Muscle of leg (tissue), 11 donors: Measurements from ENCODE around the gene MTG1. TPM values are rescaled to one million over a fixed set of nuclear protein-coding genes. Genes with fewer than 3 reads are reported as not detected.

Source experiments
- DNase-seq: peaks from one replicate; pipeline ENCODE4 v3.0.0; 2013
- H3K27ac ChIP-seq: one replicate; pipeline ENCODE4 v1.5.1; 2013; ENCODE audit warnings: mild to moderate bottlenecking, low read length, control low read depth
- H3K27me3 ChIP-seq: one replicate; pipeline ENCODE4 v1.6.1; 2013; ENCODE audit warnings: low read length; ENCODE audit not compliant: control insufficient read depth, insufficient read depth
- H3K36me3 ChIP-seq: one replicate; pipeline ENCODE4 v1.6.1; 2013; ENCODE audit warnings: low read length; ENCODE audit not compliant: control insufficient read depth, insufficient read depth
- H3K4me1 ChIP-seq: one replicate; pipeline ENCODE4 v1.6.1; 2013; ENCODE audit warnings: low read length; ENCODE audit not compliant: control insufficient read depth, insufficient read depth
- H3K4me3 ChIP-seq: one replicate; pipeline ENCODE4 v1.5.1; 2013; ENCODE audit warnings: low read length, control low read depth
- H3K9me3 ChIP-seq: replicated peaks from 2 replicates; pipeline ENCODE4 v1.6.1; 2013; ENCODE audit warnings: low read depth, low read length; ENCODE audit not compliant: control insufficient read depth
- WGBS: methylation state at CpG from one replicate; pipeline ENCODE4 v1.1.5; 2013; ENCODE audit warnings: missing lambda C conversion rate; ENCODE audit not compliant: insufficient coverage; 5-methylcytosine and 5-hydroxymethylcytosine counted together
- polyA plus RNA-seq, 8 donors: library from polyadenylated mRNA; unstranded; fragments of 120-200 nt; gene quantifications; one replicate each; pipeline versions ENCODE4 v1.2.1 to v1.2.3, GENCODE V29; 2013; ENCODE audit warnings: inconsistent platforms in 1 of 8, low replicate concordance in 1 of 8; ENCODE audit not compliant: insufficient read length in 8 of 8, insufficient read depth in 1 of 8
- total RNA-seq: library from RNA; stranded (reverse); fragments of 120-200 nt; gene quantifications from one replicate; pipeline ENCODE4 v1.2.4, GENCODE V29; 2013

The MTG1 gene
- total and polyA plus RNA-seq, 9 donors: 22.7 to 52.3 (median 40.4) TPM

GRCh38 chr10:133351408-133352318 is 42.3 kb upstream of the MTG1 start:
- peaks cover 12% of the 10 kb centered on the region for H3K27me3 ChIP-seq
- H3K4me3 ChIP-seq: no peak overlapping the region
- H3K27ac ChIP-seq: no peak overlapping the region
- H3K9me3 ChIP-seq: no peaks in the 10 kb centered on the region
- WGBS: 47% methylated on average over 21 of the region's 24 CpGs
- DNase-seq: no peak
- peaks cover 7% of the 10 kb centered on the region for H3K4me1 ChIP-seq
- no peaks in the 10 kb centered on the region for H3K36me3 ChIP-seq

GRCh38 chr10:133353202-133353959 is 40.6 kb upstream of the MTG1 start:
- Histone ChIP-seq H3K27ac (no peak overlapping the region), H3K4me1 (peaks cover 13% of the 10 kb centered on the region), H3K9me3 (no peaks in the 10 kb centered on the region), H3K4me3 (no peak overlapping the region), H3K36me3 (no peaks in the 10 kb centered on the region), H3K27me3 (peaks cover 4% of the 10 kb centered on the region)
- DNase-seq: no peak
- WGBS: 75% methylated on average over 15 of the region's 16 CpGs

- H3K4me1 ChIP-seq: peaks cover 13% of the 10 kb centered on the region
- H3K36me3 ChIP-seq: no peaks in the 10 kb centered on the region
- H3K9me3 ChIP-seq: no peaks in the 10 kb centered on the region
- no peak for DNase-seq
- H3K4me3 ChIP-seq: no peak overlapping the region
- 82% methylated on average over 14 of the region's 16 CpGs for WGBS
- no peak overlapping the region for H3K27ac ChIP-seq
- peaks cover 3% of the 10 kb centered on the region for H3K27me3 ChIP-seq
Observed at GRCh38 chr10:133353988-133354605, 39.9 kb upstream of the MTG1 start.

GRCh38 chr10:133354672-133355240 is 39.2 kb upstream of the MTG1 start:
- Histone ChIP-seq H3K9me3 (no peaks in the 10 kb centered on the region), H3K27me3 (peaks cover 2% of the 10 kb centered on the region), H3K27ac (no peak overlapping the region), H3K4me3 (no peak overlapping the region), H3K4me1 (peaks cover 13% of the 10 kb centered on the region), H3K36me3 (no peaks in the 10 kb centered on the region)
- 88% methylated on average over 10 of the region's 14 CpGs for WGBS
- no peak for DNase-seq

- no peak for DNase-seq
- Histone ChIP-seq H3K4me3 (no peak overlapping the region), H3K9me3 (no peaks in the 10 kb centered on the region), H3K27ac (no peak overlapping the region), H3K36me3 (no peaks in the 10 kb centered on the region), H3K27me3 (peaks cover 2% of the 10 kb centered on the region), H3K4me1 (peaks cover 13% of the 10 kb centered on the region)
- WGBS: 95% methylated on average over 4 of the region's 6 CpGs
Observed at GRCh38 chr10:133355266-133355665, 38.7 kb upstream of the MTG1 start.

GRCh38 chr10:133355991-133356390 is 38.0 kb upstream of the MTG1 start:
- no peak for DNase-seq
- WGBS: 94% methylated on average over 2 of the region's 3 CpGs
- H3K4me3 ChIP-seq: no peak overlapping the region
- H3K9me3 ChIP-seq: no peaks in the 10 kb centered on the region
- H3K27ac ChIP-seq: no peak overlapping the region
- peaks cover 13% of the 10 kb centered on the region for H3K4me1 ChIP-seq
- peaks cover 1% of the 10 kb centered on the region for H3K27me3 ChIP-seq
- no peaks in the 10 kb centered on the region for H3K36me3 ChIP-seq

GRCh38 chr10:133356549-133357284 is 37.2 kb upstream of the MTG1 start:
- Histone ChIP-seq H3K27ac (no peak overlapping the region), H3K4me1 (peaks cover 13% of the 10 kb centered on the region), H3K36me3 (peaks cover 4% of the 10 kb centered on the region), H3K9me3 (peaks cover 2% of the 10 kb centered on the region), H3K4me3 (peak overlapping the region; percentile 42), H3K27me3 (no peaks in the 10 kb centered on the region)
- DNase-seq: no peak
- WGBS: 42% methylated on average over 27 of the region's 27 CpGs

GRCh38 chr10:133357285-133358161 is 36.4 kb upstream of the MTG1 start, which contains the start of gene FUOM:
FUOM (minus strand) TSS chr10:133358019; CDS start chr10:133358007, 12 bp downstream.
- under 1% methylated on average over 63 of the region's 83 CpGs for WGBS
- Histone ChIP-seq H3K36me3 (peaks cover 11% of the 10 kb centered on the region), H3K27ac (no peak within 1 kb of the TSS), H3K9me3 (peaks cover 2% of the 10 kb centered on the region), H3K4me3 (peak within 1 kb of the TSS; percentile 42), H3K4me1 (peaks cover 13% of the 10 kb centered on the region), H3K27me3 (no peaks in the 10 kb centered on the region)
- peak; percentile 75 for DNase-seq
